Keratinocyte (primary cell): Measurements from ENCODE around the gene TLL2. TPM values are rescaled to one million over a fixed set of nuclear protein-coding genes. Genes with fewer than 3 reads are reported as not detected.

Source experiments
- DNase-seq: peaks from one replicate; pipeline ENCODE4 v3.0.0-alpha.2; 2011; ENCODE audit warnings: low read depth, missing footprints, low spot score
- FAIRE-seq: peaks from 2 replicates; lab custom pipeline; 2011; peaks lifted over from hg19 to GRCh38; lab: Jason Lieb, UNC
- H2AFZ ChIP-seq: 2 replicates; pipeline ENCODE4 v1.6.0; 2012; ENCODE audit warnings: low read length, control low read depth, inconsistent platforms; ENCODE audit not compliant: control insufficient read depth
- H3K27ac ChIP-seq: 2 replicates; pipeline ENCODE4 v1.5.1; 2011; ENCODE audit warnings: low read length; ENCODE audit not compliant: control insufficient read depth, insufficient read depth
- H3K27me3 ChIP-seq: 3 replicates; pipeline ENCODE4 v1.6.0; 2011; ENCODE audit warnings: low read length; ENCODE audit not compliant: control insufficient read depth, insufficient read depth; ENCODE audit errors: extremely low read depth
- H3K36me3 ChIP-seq, 2 experiments: 2 replicates in 1 of 2; 3 replicates in 1 of 2; pipeline ENCODE4 v1.5.1; 2011; ENCODE audit warnings: low read length in 2 of 2, mild to moderate bottlenecking in 1 of 2; ENCODE audit not compliant: control insufficient read depth in 2 of 2, insufficient read depth in 2 of 2; ENCODE audit errors: extremely low read depth in 1 of 2
- H3K4me1 ChIP-seq: 3 replicates; pipeline ENCODE4 v1.5.1; 2011; ENCODE audit warnings: low read length; ENCODE audit not compliant: control insufficient read depth, insufficient read depth; ENCODE audit errors: extremely low read depth
- H3K4me2 ChIP-seq: 3 replicates; pipeline ENCODE4 v1.6.0; 2011; ENCODE audit warnings: low read depth, low read length; ENCODE audit not compliant: control insufficient read depth, insufficient read depth; ENCODE audit errors: extremely low read depth
- H3K4me3 ChIP-seq, 3 experiments: fragments of 200-600 bp in 1 of 3; sonication (generic) in 1 of 3; 2 replicates in 2 of 3; 3 replicates in 1 of 3; pipeline ENCODE4 v1.5.1; 2011 to 2016; ENCODE audit warnings: low read length in 3 of 3, mild to moderate bottlenecking in 3 of 3, control low read depth in 2 of 3, inconsistent platforms in 1 of 3, low read depth in 1 of 3, mixed read lengths in 1 of 3, mixed run types in 1 of 3, moderate library complexity in 1 of 3; ENCODE audit not compliant: control insufficient read depth in 2 of 3, insufficient read depth in 2 of 3; ENCODE audit errors: extremely low read depth in 1 of 3
- H3K79me2 ChIP-seq: 2 replicates; pipeline ENCODE4 v1.6.0; 2012; ENCODE audit warnings: low read length; ENCODE audit not compliant: control insufficient read depth, insufficient read depth
- H3K9ac ChIP-seq: 3 replicates; pipeline ENCODE4 v1.6.0; 2011; ENCODE audit warnings: low read length; ENCODE audit not compliant: control insufficient read depth, insufficient read depth; ENCODE audit errors: extremely low read depth
- H3K9me1 ChIP-seq: 3 replicates; pipeline ENCODE4 v1.6.0; 2011; ENCODE audit warnings: low read length; ENCODE audit not compliant: control insufficient read depth, insufficient read depth; ENCODE audit errors: extremely low read depth
- H3K9me3 ChIP-seq: 2 replicates; pipeline ENCODE4 v1.5.1; 2012; ENCODE audit warnings: low read depth, low read length; ENCODE audit not compliant: control insufficient read depth
- H4K20me1 ChIP-seq: 3 replicates; pipeline ENCODE4 v1.6.0; 2011; ENCODE audit warnings: low read length; ENCODE audit not compliant: control insufficient read depth, insufficient read depth; ENCODE audit errors: extremely low read depth
- EZH2 ChIP-seq: IDR thresholded peaks from one replicate; pipeline ENCODE4 v1.6.1; 2012; ENCODE audit warnings: inconsistent platforms, mild to moderate bottlenecking, low read length, moderate library complexity
- dilution Hi-C: fragments of 300-500 bp; cut with MboI; formaldehyde crosslinking; loops from one replicate; pipeline ENCODE4 v1.7.0; 2020; ENCODE audit warnings: low sequenced_read_pairs; ENCODE audit not compliant: extremely low pct_ligation_motif_present
- polyA plus RNA-seq, 5 experiments: library from polyadenylated mRNA; depleted of rRNA in 3 of 5; stranded (reverse) in 3 of 5; stranded (forward) in 1 of 5; unstranded in 1 of 5; fragments of >200 nt; gene quantifications; 1 replicate in 1 of 5; 2 replicates in 3 of 5; 3 replicates in 1 of 5; pipeline versions ENCODE4 v1.2.1 to v1.2.3, GENCODE V29; 2011 to 2012; ENCODE audit warnings: missing spikeins in 2 of 5, low read depth in 1 of 5, low replicate concordance in 1 of 5
- TF ChIP-seq, protein P1 (sequence below), 3 experiments: IDR thresholded peaks in 1 of 3; conservative IDR thresholded peaks in 1 of 3; optimal IDR thresholded peaks in 1 of 3; 2 replicates in 2 of 3; 3 replicates in 1 of 3; pipeline versions ENCODE3 to v1.5.1; 2011; ENCODE audit warnings: low read length in 3 of 3, mild to moderate bottlenecking in 3 of 3, moderate library complexity in 2 of 3, control low read depth in 1 of 3, inconsistent platforms in 1 of 3; ENCODE audit not compliant: insufficient read depth in 2 of 3; ENCODE audit errors: extremely low read depth in 1 of 3

Gene TLL2
- polyA plus RNA-seq, 1 donor (not counting 4 experiments of a cell fraction or from before 2014, with no cell fraction given): 0.83 TPM

DNA sequence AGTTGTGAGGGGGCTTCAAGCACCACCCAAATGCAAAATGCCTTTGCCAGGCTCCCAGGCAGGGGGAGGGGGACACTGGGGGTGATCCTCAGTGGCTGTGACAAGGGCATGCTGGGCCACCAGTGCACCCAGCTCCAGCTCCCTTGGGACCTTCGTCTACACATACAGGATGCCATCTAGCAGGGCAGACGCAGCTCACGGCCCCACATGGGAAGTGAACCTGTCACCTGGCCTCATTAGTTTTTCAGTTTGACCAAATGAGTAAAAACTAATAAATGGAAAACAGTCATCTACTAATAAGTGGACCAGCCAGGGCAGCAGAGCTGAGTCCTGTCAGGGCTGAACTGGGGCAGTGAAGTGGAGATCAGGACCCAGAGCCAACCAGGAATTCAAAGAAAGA is 50.2 kb downstream of the TLL2 start:
- Histone ChIP-seq H3K9me1 (no peaks in the 10 kb centered on the region), H3K27me3 (peaks cover 1% of the 10 kb centered on the region), H3K4me1 (no peaks in the 10 kb centered on the region), H3K4me3 (no peak overlapping the region), H3K79me2 (no peaks in the 10 kb centered on the region), H2AFZ (no peak overlapping the region), H4K20me1 (no peaks in the 10 kb centered on the region), H3K27ac (no peak overlapping the region), H3K36me3 (no peaks in the 10 kb centered on the region), H3K9me3 (no peaks in the 10 kb centered on the region), H3K4me2 (no peak overlapping the region), H3K9ac (no peak overlapping the region)
- dilution Hi-C loops: no loop called here
- FAIRE-seq: no peak
- no peak for DNase-seq
- TF ChIP-seq, protein P1, sequence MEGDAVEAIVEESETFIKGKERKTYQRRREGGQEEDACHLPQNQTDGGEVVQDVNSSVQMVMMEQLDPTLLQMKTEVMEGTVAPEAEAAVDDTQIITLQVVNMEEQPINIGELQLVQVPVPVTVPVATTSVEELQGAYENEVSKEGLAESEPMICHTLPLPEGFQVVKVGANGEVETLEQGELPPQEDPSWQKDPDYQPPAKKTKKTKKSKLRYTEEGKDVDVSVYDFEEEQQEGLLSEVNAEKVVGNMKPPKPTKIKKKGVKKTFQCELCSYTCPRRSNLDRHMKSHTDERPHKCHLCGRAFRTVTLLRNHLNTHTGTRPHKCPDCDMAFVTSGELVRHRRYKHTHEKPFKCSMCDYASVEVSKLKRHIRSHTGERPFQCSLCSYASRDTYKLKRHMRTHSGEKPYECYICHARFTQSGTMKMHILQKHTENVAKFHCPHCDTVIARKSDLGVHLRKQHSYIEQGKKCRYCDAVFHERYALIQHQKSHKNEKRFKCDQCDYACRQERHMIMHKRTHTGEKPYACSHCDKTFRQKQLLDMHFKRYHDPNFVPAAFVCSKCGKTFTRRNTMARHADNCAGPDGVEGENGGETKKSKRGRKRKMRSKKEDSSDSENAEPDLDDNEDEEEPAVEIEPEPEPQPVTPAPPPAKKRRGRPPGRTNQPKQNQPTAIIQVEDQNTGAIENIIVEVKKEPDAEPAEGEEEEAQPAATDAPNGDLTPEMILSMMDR (optimal IDR thresholded peaks at IDR 0.05 in 1 of 3, IDR thresholded peaks at IDR 0.05 in 1 of 3, conservative IDR thresholded peaks at IDR 0.05 in 1 of 3; ENCODE audit: extremely low read depth in 1 of 3, insufficient read depth in 2 of 3, low read length in 3 of 3): no peak
- no peak for TF ChIP-seq EZH2

DNA sequence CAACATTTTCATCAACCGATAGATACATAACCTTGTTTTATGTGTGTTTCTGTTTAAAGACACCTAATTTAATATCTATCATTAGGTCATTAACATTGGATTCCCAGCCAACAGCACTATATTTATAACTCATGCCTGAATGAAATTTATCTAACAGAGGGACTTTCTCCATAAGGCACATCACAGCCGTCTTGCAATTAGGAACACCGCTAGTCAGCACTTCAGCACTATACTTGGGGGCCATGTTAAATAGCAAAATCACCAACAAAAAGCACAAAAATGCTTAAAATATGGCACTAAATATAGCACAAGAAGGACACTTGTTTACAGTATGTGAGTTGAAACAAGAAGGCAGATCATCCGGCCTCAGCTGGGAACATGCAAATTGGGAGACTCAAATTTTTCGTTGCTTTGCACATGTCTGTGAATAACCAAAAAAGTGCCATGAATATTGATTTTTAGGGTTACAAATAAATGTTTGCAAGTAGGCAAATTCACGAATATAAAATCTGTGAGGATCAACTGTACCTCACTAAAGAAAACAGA is 51.0 kb downstream of the TLL2 start:
- no peak overlapping the region for H2AFZ ChIP-seq
- H3K79me2 ChIP-seq: no peaks in the 10 kb centered on the region
- dilution Hi-C loops: no loop called here
- H3K9me1 ChIP-seq: no peaks in the 10 kb centered on the region
- no peaks in the 10 kb centered on the region for H3K4me1 ChIP-seq
- H3K4me2 ChIP-seq: no peak overlapping the region
- no peak overlapping the region for H3K27ac ChIP-seq
- H4K20me1 ChIP-seq: no peaks in the 10 kb centered on the region
- FAIRE-seq (no peak), DNase-seq (no peak)
- no peaks in the 10 kb centered on the region for H3K9me3 ChIP-seq
- TF ChIP-seq, protein P1 (optimal IDR thresholded peaks at IDR 0.05 in 1 of 3, IDR thresholded peaks at IDR 0.05 in 1 of 3, conservative IDR thresholded peaks at IDR 0.05 in 1 of 3; ENCODE audit: extremely low read depth in 1 of 3, insufficient read depth in 2 of 3, low read length in 3 of 3): no peak
- no peak for TF ChIP-seq EZH2
- H3K36me3 ChIP-seq: no peaks in the 10 kb centered on the region
- no peak overlapping the region for H3K4me3 ChIP-seq
- H3K27me3 ChIP-seq: no peaks in the 10 kb centered on the region
- no peak overlapping the region for H3K9ac ChIP-seq
